ENCODE data around the gene NRARP.

DNA sequence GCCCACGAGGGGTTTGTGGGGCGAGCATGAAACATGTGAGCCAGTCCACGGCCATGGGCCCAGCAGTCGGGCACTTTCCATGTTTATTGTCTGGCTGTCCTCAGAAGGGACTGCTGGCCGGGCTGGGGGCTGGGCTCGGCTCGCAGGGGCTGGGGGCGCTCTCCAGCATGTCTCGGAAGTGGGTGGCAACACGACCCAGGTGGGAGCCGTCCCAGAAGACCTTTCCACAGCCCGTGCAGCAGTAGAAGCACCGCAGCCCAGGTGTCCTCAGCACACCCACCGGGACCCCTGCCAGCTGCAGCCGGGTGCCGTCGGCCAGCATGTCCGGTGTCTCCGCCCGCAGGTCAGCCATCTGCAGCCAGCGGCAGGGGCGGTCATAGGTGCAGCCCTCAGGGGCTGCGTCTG is 4.8 kb upstream of the NRARP start:
- TF ChIP-seq EZH2phosphoT487 (IDR thresholded peaks at IDR 0.05; ENCODE audit: insufficient read depth, low read depth) = no peak
- TF ChIP-seq EZH2 (IDR thresholded peaks at IDR 0.05; ENCODE audit: insufficient read depth, poor library complexity, severe bottlenecking) = no peak

All from GM23248 (cell line).